ENCODE data around the gene YPEL4.

GRCh38 chr11:57652662-57653061 lies 3.0 kb upstream of the YPEL4 start:
- TF ChIP-seq CTCF (IDR thresholded peaks at IDR 0.05): no peak
- no peak for TF ChIP-seq POLR2AphosphoS5 (IDR thresholded peaks at IDR 0.05; ENCODE audit: low read depth, low read length)
- no peak for TF ChIP-seq REST (IDR thresholded peaks at IDR 0.05; ENCODE audit: insufficient read depth in 1 of 2, low read depth in 2 of 2, low read length in 1 of 2)
